Cardiac muscle cell (in vitro differentiated cells and primary cell): ENCODE measurements around the gene LRRC4C. TPM values are rescaled to one million over a fixed set of nuclear protein-coding genes. Genes with fewer than 3 reads are reported as not detected.

ENCODE experiments used
- DNase-seq, 2 donors: peaks; one replicate each; pipeline versions ENCODE4 v3.0.0 to v3.0.0-alpha.2; 2010 to 2017; ENCODE audit warnings: low read depth in 1 of 2, low spot score in 1 of 2
- H3K27ac ChIP-seq: fragments of 200-600 bp; sonication (generic); 2 replicates; pipeline ENCODE4 v1.5.1; 2016
- H3K27me3 ChIP-seq: fragments of 200-600 bp; sonication (generic); 2 replicates; pipeline ENCODE4 v1.6.0; 2016; ENCODE audit warnings: control low read depth
- H3K36me3 ChIP-seq: fragments of 200-600 bp; sonication (generic); 2 replicates; pipeline ENCODE4 v1.5.1; 2016; ENCODE audit warnings: control low read depth
- H3K4me1 ChIP-seq: fragments of 200-600 bp; sonication (generic); 2 replicates; pipeline ENCODE4 v1.8.1; 2017; ENCODE audit warnings: low read depth, mild to moderate bottlenecking, mixed run types
- H3K4me3 ChIP-seq: fragments of 200-600 bp; sonication (generic); 2 replicates; pipeline ENCODE4 v1.5.1; 2016; ENCODE audit warnings: mild to moderate bottlenecking
- H3K9me3 ChIP-seq: fragments of 200-600 bp; sonication (generic); 2 replicates; pipeline ENCODE4 v1.5.1; 2017; ENCODE audit warnings: low read depth, mild to moderate bottlenecking, control low read depth
- CTCF ChIP-seq: IDR thresholded peaks from 2 replicates; pipeline ENCODE4 v1.5.1; 2012; ENCODE audit warnings: low read depth, mild to moderate bottlenecking, low read length
- polyA plus RNA-seq: library from polyadenylated mRNA; unstranded; fragments of >200 nt; fragmentation: Nextera tagmentation; extraction: Ambion mirVana; gene quantifications from 2 replicates; pipeline ENCODE4 v1.2.1, GENCODE V29; 2016
- total RNA-seq: library from RNA; depleted of rRNA; stranded (reverse); fragments of >200 nt; gene quantifications from 2 replicates; pipeline ENCODE4 v1.2.3, GENCODE V29; 2016

LRRC4C gene
- total and polyA plus RNA-seq, 2 experiments from 2014 or later = 0.66 to 0.77 TPM

DNA sequence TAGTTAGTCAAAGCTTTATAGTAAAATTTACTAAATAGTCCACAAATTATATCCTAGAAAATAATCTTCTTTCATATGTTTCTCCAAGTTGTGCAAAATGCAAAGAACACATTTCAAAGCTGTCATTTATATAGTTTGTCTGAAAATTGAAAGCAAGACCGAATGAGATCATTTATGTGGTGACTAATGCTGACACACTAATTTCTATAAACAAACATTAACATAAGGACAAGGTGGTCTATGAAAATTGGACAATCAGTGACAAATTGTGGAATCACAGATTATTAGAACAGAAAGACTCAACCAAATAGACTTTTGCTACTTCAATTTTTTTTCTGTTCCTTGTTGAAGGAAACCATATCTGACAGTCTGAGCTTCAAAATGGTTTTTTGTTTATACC is 1056.1 kb downstream of the LRRC4C start:
- H3K27ac ChIP-seq = no peak overlapping the region
- H3K4me3 ChIP-seq = no peak overlapping the region
- TF ChIP-seq CTCF = no peak
- no peaks in the 10 kb centered on the region for H3K9me3 ChIP-seq
- no peaks in the 10 kb centered on the region for H3K4me1 ChIP-seq
- no peak for DNase-seq
- no peaks in the 10 kb centered on the region for H3K27me3 ChIP-seq
- no peaks in the 10 kb centered on the region for H3K36me3 ChIP-seq

GRCh38 chr11:40401132-40401853 is 1058.2 kb downstream of the LRRC4C start:
- Histone ChIP-seq H3K36me3 (no peaks in the 10 kb centered on the region), H3K4me3 (no peak overlapping the region), H3K4me1 (no peaks in the 10 kb centered on the region), H3K9me3 (no peaks in the 10 kb centered on the region), H3K27me3 (no peaks in the 10 kb centered on the region), H3K27ac (no peak overlapping the region)
- no peak for TF ChIP-seq CTCF
- no peak for DNase-seq

DNA sequence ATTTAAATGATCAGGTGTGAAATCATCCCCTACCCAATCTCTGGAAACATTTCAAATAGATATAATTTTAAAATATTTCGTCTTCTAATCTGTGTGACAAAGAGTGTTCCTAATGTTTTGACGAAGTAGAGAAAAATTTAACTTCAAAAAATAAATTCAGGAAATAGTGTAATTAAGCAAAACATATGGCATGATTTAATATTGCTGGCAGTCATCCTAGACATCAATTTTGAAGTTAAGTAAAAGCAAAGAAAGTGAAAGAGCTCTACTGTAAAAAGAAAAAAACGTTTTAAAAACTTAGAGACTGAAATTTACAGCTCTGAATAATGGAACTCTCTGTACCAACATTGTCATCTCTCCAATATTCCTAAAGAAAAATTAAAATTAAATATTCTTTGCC is 1062.3 kb downstream of the LRRC4C start:
- DNase-seq = no peak
- H3K27ac ChIP-seq = no peak overlapping the region
- H3K9me3 ChIP-seq = no peaks in the 10 kb centered on the region
- H3K4me3 ChIP-seq = no peak overlapping the region
- H3K4me1 ChIP-seq = no peaks in the 10 kb centered on the region
- no peaks in the 10 kb centered on the region for H3K27me3 ChIP-seq
- TF ChIP-seq CTCF = no peak
- H3K36me3 ChIP-seq = no peaks in the 10 kb centered on the region

DNA sequence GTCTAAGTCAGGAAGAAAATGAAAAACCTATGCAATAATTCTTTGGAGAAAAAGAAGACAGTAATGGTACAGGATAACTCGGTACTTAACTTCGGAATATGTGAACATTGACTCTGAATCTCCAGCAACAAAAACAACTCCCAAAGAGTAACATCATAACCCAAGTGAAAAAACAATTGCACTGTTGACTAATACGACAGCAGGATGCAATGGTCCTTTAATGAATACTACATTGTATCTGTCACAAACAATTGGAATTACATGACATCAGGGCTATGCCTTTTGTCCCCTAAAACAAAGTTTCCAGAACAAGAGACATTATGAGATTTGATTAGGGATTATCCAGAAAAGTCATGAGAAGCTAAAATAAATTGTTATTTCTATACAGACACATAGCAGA is 1065.9 kb downstream of the LRRC4C start:
- Histone ChIP-seq H3K9me3 (no peaks in the 10 kb centered on the region), H3K27me3 (no peaks in the 10 kb centered on the region), H3K27ac (no peak overlapping the region), H3K36me3 (no peaks in the 10 kb centered on the region), H3K4me1 (no peaks in the 10 kb centered on the region), H3K4me3 (no peak overlapping the region)
- no peak for DNase-seq
- no peak for TF ChIP-seq CTCF

DNA sequence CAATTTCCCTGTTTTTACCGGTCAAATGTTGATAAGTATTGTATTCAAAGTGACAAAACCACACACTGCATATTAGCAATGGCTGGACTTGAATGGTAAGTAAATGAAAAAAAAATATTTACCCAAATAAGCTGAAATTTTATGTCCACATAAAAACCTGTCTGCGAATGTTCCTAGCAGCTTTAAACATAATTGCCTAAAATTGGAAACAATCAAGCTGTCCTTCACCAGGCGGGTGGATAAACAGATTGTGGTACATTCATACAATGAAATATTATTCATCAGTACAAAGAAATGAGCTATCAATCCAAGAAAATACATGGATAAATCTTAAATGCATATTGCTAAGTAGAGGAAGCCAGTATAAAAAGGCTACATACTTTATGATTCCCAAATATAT is 1067.8 kb downstream of the LRRC4C start:
- no peaks in the 10 kb centered on the region for H3K27me3 ChIP-seq
- no peaks in the 10 kb centered on the region for H3K36me3 ChIP-seq
- no peak overlapping the region for H3K4me3 ChIP-seq
- H3K27ac ChIP-seq = no peak overlapping the region
- no peak for TF ChIP-seq CTCF
- no peaks in the 10 kb centered on the region for H3K4me1 ChIP-seq
- no peak for DNase-seq
- no peaks in the 10 kb centered on the region for H3K9me3 ChIP-seq
